Embryonic facial prominence (tissue), 1 donor: ENCODE measurements around the gene ARHGAP12.

Experiments
- DNase-seq: peaks from one replicate; pipeline ENCODE4 v3.0.0-alpha.2; 2016; ENCODE audit errors: extremely low spot score

Gene ARHGAP12

GRCh38 chr10:31820778-31821369 lies 107.8 kb downstream of the ARHGAP12 start:
- DNase-seq: no peak

GRCh38 chr10:31820096-31820495 lies 108.5 kb downstream of the ARHGAP12 start:
- no peak for DNase-seq

GRCh38 chr10:31819391-31819820 lies 109.2 kb downstream of the ARHGAP12 start:
- no peak for DNase-seq

- no peak for DNase-seq
Observed at GRCh38 chr10:31816318-31816717, 112.3 kb downstream of the ARHGAP12 start.

- DNase-seq: peak; percentile 66
Observed at GRCh38 chr10:31808258-31809218, 120.1 kb downstream of the ARHGAP12 start.

- DNase-seq: no peak
Observed at GRCh38 chr10:31804352-31804810, 124.2 kb downstream of the ARHGAP12 start.

GRCh38 chr10:31803606-31804351 lies 124.9 kb downstream of the ARHGAP12 start:
- DNase-seq: no peak

- no peak for DNase-seq
Observed at GRCh38 chr10:31799181-31799580, 129.4 kb downstream of the ARHGAP12 start.

GRCh38 chr10:31792745-31793144 lies 135.9 kb downstream of the ARHGAP12 start:
- DNase-seq: no peak

GRCh38 chr10:31789555-31789954 lies 139.1 kb downstream of the ARHGAP12 start:
- no peak for DNase-seq

GRCh38 chr10:31782701-31783100 lies 145.9 kb downstream of the ARHGAP12 start:
- no peak for DNase-seq

GRCh38 chr10:31780717-31781116 lies 147.9 kb downstream of the ARHGAP12 start:
- no peak for DNase-seq

GRCh38 chr10:31778627-31779026 lies 150.0 kb downstream of the ARHGAP12 start:
- no peak for DNase-seq

GRCh38 chr10:31776159-31776558 lies 152.5 kb downstream of the ARHGAP12 start:
- no peak for DNase-seq

GRCh38 chr10:31774928-31775650 lies 153.5 kb downstream of the ARHGAP12 start:
- no peak for DNase-seq

- no peak for DNase-seq
Observed at GRCh38 chr10:31774299-31774900, 154.2 kb downstream of the ARHGAP12 start.

GRCh38 chr10:31773749-31774298 lies 154.8 kb downstream of the ARHGAP12 start:
- no peak for DNase-seq

- DNase-seq: no peak
Observed at GRCh38 chr10:31771331-31771831, 157.2 kb downstream of the ARHGAP12 start.

GRCh38 chr10:31770307-31770902 lies 158.2 kb downstream of the ARHGAP12 start:
- no peak for DNase-seq

- no peak for DNase-seq
Observed at GRCh38 chr10:31769564-31769963, 159.1 kb downstream of the ARHGAP12 start.
